ENCODE data around the gene CMTM3.
"Not testable (repeated sequence)": the region's sequence is repeated elsewhere in the genome, so short reads cannot be mapped to it uniquely, and the experiment has no call there.

Gene CMTM3

DNA sequence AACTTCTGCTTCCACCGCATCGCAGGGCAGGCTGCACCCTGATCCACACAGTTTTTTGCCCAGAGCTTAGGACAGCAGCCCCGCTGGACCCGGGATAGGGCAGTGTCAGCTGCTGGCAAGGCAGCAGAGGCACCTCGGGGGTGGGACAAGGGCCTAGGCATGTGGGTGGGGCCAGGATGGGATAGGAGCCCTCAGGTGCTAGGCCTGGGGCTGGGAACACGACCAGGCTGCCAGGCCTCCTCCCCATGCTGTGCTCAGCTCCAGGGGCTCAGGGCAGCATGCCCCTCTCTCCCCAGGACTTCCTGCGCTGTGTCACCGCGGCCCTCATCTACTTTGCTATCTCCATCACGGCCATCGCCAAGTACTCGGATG lies 4.6 kb downstream of the CMTM3 start:
- in situ Hi-C loops (cut with MboI; ENCODE audit: low sequenced_read_pairs, unreplicated experiment) = no loop called here
- TF ChIP-seq, protein P1, sequence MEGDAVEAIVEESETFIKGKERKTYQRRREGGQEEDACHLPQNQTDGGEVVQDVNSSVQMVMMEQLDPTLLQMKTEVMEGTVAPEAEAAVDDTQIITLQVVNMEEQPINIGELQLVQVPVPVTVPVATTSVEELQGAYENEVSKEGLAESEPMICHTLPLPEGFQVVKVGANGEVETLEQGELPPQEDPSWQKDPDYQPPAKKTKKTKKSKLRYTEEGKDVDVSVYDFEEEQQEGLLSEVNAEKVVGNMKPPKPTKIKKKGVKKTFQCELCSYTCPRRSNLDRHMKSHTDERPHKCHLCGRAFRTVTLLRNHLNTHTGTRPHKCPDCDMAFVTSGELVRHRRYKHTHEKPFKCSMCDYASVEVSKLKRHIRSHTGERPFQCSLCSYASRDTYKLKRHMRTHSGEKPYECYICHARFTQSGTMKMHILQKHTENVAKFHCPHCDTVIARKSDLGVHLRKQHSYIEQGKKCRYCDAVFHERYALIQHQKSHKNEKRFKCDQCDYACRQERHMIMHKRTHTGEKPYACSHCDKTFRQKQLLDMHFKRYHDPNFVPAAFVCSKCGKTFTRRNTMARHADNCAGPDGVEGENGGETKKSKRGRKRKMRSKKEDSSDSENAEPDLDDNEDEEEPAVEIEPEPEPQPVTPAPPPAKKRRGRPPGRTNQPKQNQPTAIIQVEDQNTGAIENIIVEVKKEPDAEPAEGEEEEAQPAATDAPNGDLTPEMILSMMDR (IDR thresholded peaks at IDR 0.05; ENCODE audit: borderline replicate concordance, control extremely low read depth, extremely low read depth, insufficient read depth, missing control alignments) = no peak
- no peak for DNase-seq (ENCODE audit: low spot score)

DNA sequence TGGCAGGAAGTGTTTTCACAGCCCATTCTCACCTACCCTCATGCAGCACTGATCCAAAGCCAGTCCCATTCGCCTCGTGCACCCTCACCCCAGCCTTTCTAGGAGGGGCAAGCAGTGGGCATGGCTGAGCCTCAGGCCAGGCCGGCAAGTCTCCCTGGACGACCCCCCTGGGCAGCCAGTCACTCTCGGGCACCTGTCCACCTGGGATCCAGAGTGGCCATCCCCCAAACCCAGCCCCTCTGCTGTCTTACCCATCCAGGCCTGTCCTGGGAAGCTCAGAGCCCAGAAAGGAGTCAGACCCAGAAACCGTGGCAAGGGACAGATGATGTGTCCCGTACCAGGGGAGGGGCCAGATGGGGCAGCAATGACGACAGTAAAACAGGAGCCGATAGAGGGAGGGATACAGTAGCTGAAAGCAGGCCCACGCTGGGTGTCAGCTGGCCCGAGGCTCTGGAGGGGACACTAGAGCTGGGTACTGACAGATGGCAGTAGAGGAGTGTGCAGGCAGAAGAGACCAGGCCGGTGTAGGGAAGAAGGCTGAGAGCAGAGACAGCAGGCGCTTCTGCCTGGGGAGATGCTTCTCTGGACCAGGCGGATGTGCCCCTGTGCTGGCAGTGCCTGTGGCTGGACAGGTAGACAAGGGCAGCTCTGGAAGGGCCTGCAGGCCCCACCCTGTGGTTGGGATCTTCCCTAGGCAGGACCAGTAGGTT lies 5.8 kb downstream of the CMTM3 start:
- in situ Hi-C loops (cut with MboI; ENCODE audit: low sequenced_read_pairs, unreplicated experiment) = no loop called here
- no peak for DNase-seq (ENCODE audit: low spot score)
- TF ChIP-seq, protein P1 (IDR thresholded peaks at IDR 0.05; ENCODE audit: borderline replicate concordance, control extremely low read depth, extremely low read depth, insufficient read depth, missing control alignments) = no peak

DNA sequence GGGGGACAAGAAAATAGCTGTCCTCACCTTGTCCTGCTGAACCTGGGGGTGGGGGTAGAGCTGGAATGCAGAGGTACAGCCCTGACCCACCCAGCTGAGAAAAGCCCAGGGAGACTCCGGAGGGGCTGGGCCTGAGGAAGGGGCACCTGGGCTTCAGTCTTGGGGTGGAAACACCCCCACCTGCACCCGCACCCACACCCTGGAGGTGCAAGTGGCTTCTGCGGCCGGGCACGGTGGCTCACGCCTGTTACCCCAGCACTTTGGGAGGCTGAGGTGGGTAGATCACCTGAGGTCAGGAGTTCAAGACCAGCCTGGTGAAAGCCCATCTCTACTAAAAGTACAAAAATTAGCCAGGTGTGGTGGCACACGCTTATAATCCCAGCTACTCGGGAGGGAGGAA lies 7.4 kb downstream of the CMTM3 start:
- in situ Hi-C loops (cut with MboI; ENCODE audit: low sequenced_read_pairs, unreplicated experiment); DNase-seq (ENCODE audit: low spot score): not testable (repeated sequence)

DNA sequence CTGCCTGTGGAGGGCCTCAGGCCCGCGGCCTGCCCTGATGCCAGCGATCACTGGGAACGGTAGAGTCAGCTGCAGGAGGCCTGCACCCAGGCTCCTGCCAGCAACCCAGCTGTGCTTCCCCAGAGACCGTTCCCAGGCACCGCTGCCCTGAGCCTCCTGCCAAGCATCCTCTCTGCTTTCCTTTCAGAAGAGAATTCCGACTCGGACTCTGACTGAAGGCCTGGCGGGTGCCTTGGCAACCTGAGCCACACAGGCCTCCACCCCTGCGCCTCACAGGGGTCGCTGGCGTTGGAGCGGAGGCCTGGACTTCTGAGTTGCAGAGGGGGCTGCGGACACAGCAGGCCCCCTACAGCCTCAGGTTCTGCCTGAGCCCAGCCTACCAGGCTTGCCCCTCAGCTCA lies 7.9 kb downstream of the CMTM3 start:
- TF ChIP-seq, protein P1 (IDR thresholded peaks at IDR 0.05; ENCODE audit: borderline replicate concordance, control extremely low read depth, extremely low read depth, insufficient read depth, missing control alignments) = no peak
- DNase-seq (ENCODE audit: low spot score) = no peak
- in situ Hi-C loops (cut with MboI; ENCODE audit: low sequenced_read_pairs, unreplicated experiment) = no loop called here

DNA sequence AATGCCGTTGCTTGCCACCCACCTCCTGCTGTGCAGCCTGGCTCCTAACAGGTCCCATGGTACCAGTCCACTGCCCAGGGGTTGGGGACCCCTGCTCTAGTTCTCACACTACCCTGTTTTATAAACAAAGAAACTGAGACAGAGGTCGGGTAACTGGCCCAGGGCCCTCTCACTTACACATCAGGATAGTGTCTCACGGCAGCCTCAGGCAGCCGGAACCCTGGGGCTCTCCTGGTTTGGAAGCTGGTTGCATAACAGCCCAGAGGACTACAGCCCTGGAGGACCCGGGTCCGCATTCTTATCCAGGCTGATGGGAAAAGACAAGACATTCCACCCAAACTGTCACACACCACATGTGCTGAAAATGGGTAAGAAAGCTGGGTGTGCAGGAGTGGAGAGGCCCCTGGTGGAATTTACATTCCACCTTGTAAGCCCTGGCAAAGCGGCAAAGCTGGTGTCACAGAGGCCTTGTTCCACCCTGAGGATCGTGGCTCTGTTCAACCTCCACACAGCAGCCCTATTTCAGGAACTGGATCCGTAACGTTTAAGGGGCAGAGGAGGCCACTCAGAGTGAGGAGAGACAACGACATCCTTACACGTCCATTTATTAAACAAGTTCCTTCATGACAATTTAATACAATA lies 9.8 kb downstream of the CMTM3 start:
- TF ChIP-seq, protein P1 (IDR thresholded peaks at IDR 0.05; ENCODE audit: borderline replicate concordance, control extremely low read depth, extremely low read depth, insufficient read depth, missing control alignments) = no peak
- in situ Hi-C loops (cut with MboI; ENCODE audit: low sequenced_read_pairs, unreplicated experiment) = no loop called here
- no peak for DNase-seq (ENCODE audit: low spot score)

DNA sequence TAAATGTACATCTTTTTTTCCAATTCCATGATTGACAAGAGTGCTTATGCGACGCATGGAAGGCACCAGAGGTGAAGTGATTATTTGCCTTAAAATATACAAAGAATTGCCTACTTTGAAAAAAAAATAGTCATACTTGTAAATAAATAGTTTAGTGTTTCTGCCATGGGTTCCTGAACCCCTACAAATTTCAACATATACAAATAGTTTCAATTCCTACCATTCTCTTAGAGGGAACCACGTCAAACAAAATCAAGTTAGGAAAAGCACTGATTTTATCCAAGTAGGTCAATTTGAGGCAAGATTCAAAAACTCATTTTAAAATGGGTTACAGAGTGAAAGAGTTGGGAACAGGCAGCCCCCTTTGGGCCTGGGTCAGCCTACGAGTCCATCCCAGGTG lies 11.7 kb downstream of the CMTM3 start:
- in situ Hi-C loops (cut with MboI; ENCODE audit: low sequenced_read_pairs, unreplicated experiment) = no loop called here
- TF ChIP-seq, protein P1 (IDR thresholded peaks at IDR 0.05; ENCODE audit: borderline replicate concordance, control extremely low read depth, extremely low read depth, insufficient read depth, missing control alignments) = no peak
- DNase-seq (ENCODE audit: low spot score) = no peak

DNA sequence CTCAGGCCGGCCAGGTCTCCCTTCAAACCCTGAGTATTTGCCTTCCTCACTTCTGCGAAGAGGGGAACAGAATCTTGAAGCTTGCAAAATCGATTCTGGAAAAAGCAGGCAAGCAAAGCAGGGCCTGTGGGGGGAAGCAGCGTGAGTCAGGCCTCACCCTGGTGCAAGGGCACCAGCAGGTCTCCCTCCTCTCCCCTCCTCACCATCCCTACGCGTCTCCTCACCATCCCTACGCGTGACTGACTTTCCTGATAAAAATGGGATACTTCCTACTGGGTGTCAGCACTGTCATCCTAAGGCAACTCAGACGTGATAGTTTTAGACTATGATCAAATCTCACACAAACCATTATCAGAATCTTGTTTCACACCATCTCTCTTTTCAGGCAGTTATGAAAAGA lies 12.1 kb downstream of the CMTM3 start:
- DNase-seq (ENCODE audit: low spot score) = no peak
- TF ChIP-seq, protein P1 (IDR thresholded peaks at IDR 0.05; ENCODE audit: borderline replicate concordance, control extremely low read depth, extremely low read depth, insufficient read depth, missing control alignments) = no peak
- in situ Hi-C loops (cut with MboI; ENCODE audit: low sequenced_read_pairs, unreplicated experiment) = no loop called here

Measured in GM13976 (cell line).